GM10248 (cell line): ENCODE measurements around the gene KTN1.

Experiments used
- CTCF ChIA-PET: fragments of 300-600 bp; sonication (Branson Sonifier 250); formaldehyde crosslinking; extraction: SDS; loops from one replicate; lab custom pipeline; 2021; ENCODE audit warnings: antibody characterized with exemption; lab: Yijun Ruan, JAX
- POLR2A ChIA-PET: fragments of 350-650 bp; sonication (Branson Sonifier 250); formaldehyde crosslinking; extraction: SDS; loops from one replicate; lab custom pipeline; 2020; ENCODE audit warnings: antibody characterized with exemption; lab: Yijun Ruan, JAX
- DNase-seq: peaks from one replicate; pipeline ENCODE4 v3.0.0; 2012; ENCODE audit errors: extremely low spot score
- TF ChIP-seq, protein P1 (sequence below): IDR thresholded peaks from 2 replicates; pipeline ENCODE4 v1.5.1; 2012; ENCODE audit warnings: mild to moderate bottlenecking, low read depth; ENCODE audit errors: extremely low read depth, missing control alignments, control extremely low read depth

Gene KTN1

DNA sequence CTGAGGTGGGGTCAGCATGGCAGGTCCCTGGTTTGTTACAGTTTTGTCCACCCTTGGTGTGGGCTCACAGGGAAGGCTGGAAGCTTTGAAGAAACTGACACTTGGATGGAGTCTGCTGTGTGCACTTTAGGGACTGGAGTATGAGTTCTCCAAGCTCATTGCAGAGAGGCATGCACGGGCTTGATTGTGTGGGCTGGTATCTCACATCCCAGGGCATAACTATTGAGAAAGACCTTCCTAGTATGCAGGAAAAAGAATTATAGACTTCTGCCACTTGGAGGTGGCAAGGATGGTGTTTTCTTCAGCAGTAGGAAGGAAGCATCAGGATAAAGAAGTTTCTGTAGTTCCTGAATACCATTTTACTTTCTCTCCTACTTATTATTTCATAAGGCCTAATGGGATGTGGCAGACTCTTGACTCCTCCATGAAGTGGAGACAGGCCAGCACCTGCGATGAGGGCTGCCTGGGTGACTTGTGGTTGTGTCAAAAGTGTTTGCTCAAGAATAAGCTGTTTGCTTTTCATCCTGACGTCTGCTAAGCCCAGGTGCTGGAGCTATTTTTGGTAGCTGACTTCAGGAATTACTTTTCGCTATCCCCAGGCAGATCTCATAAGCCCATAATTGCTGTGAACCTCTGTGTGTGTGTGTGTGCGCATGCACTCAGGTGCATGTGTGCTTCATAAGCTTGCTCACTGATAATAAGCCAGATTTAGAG, 125.8 kb downstream of the KTN1 start:
- DNase-seq: no peak
- ChIA-PET CTCF (interaction anchor here (0.8 to 2.3 kb wide), 9 partner anchors 11 to 785 kb away, joined by 3 to 8 read pairs (median 4); no protein-coding TSS in a partner anchor), POLR2A (no interaction called here)
- TF ChIP-seq, protein P1, sequence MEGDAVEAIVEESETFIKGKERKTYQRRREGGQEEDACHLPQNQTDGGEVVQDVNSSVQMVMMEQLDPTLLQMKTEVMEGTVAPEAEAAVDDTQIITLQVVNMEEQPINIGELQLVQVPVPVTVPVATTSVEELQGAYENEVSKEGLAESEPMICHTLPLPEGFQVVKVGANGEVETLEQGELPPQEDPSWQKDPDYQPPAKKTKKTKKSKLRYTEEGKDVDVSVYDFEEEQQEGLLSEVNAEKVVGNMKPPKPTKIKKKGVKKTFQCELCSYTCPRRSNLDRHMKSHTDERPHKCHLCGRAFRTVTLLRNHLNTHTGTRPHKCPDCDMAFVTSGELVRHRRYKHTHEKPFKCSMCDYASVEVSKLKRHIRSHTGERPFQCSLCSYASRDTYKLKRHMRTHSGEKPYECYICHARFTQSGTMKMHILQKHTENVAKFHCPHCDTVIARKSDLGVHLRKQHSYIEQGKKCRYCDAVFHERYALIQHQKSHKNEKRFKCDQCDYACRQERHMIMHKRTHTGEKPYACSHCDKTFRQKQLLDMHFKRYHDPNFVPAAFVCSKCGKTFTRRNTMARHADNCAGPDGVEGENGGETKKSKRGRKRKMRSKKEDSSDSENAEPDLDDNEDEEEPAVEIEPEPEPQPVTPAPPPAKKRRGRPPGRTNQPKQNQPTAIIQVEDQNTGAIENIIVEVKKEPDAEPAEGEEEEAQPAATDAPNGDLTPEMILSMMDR: no peak

DNA sequence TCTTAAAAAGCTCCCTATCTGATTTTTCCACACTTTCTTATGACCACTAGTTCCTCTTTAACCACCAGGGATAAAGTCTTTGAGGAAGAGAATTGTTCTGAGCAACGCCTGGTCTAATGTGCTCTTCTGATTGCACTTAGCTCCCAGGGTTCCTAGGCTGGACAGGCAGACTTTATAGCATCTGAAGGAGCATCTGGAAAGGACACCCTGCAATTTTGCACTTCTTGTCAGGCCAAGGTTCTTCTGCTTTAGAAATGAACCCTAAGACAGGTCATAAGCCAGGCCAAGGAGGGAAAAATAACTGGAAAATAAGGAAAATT, 126.3 kb downstream of the KTN1 start:
- DNase-seq: no peak
- TF ChIP-seq, protein P1: no peak
- ChIA-PET CTCF (interaction anchor here (0.8 to 2.3 kb wide), 8 partner anchors 10 to 784 kb away, joined by 3 to 8 read pairs (median 4); no protein-coding TSS in a partner anchor), POLR2A (no interaction called here)

DNA sequence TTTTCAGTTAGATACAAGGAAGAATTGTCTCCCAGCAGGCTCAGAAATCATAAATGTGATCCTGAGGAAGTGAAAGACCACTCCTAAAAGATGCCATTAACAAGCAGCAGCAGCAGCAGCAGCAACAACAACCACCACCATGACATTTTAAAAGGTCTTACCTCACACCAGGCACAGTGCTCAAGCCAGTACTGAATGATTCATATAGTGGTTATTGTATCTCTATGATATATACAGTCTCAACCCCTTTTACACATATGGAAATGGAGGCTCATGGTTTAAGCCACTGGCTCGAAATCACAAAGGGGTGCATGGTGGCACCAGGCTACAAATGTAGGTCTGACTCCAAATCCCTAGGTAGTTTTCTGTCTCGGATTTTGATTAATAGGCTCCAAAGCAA, 126.9 kb downstream of the KTN1 start:
- DNase-seq: no peak
- ChIA-PET CTCF (interaction anchor here (0.6 to 2.3 kb wide), 5 partner anchors 10 to 768 kb away, joined by 3 to 5 read pairs (median 4); no protein-coding TSS in a partner anchor), POLR2A (no interaction called here)
- TF ChIP-seq, protein P1: no peak

DNA sequence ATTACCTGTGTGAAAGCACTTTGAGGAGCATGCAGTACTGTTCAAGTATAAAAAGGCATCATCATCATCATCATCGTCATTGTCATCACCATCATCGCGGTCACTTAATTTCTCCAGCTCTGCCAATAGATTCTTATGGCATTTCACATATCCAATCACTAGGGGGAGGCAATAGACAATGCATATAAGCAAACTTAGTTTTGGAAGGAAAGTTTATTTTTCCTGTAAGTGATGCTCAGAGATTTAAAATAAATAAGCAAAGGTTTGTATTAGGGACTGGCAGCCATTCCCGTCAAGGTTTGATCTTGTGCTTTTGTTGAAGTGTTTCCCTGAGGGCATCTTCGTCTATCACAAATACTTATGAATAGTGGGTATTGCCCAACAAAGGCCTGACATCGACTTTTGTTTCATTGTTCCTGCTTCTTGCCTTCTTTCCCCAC, 127.4 kb downstream of the KTN1 start:
- ChIA-PET POLR2A (no interaction called here), CTCF (interaction anchor here (0.6 to 2.3 kb wide), 5 partner anchors 9 to 767 kb away, joined by 3 to 5 read pairs (median 4); no protein-coding TSS in a partner anchor)
- TF ChIP-seq, protein P1: peak; percentile 65
- no peak for DNase-seq

DNA sequence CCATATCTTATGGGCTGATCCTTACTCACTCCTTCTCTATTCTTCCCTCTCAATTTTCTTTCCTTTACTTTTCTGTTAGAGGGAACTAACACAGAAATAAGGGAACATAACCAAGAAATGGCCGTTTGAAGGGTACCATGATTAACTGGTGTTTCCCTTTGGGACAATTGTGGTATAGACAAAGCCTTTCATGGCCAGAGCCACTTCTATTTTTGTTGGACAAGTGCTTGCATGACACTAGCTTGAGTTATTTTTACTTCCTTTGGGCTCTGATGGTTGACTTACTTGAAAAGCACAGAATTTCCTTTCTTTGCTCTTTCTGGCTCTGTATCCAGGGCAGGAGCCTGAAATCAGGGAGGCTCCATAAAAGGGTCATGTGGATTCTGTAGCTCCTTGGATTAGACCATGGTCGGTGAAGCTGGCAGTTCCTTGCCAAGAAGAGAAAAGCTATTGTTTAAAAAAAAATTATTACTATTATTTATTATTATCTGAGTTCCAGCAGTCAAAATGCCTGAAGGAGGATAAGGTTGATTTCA, 130.6 kb downstream of the KTN1 start:
- POLR2A ChIA-PET: no interaction called here
- TF ChIP-seq, protein P1: no peak
- CTCF ChIA-PET: interaction anchor here (1.7 kb wide), 1 partner anchor 21 kb away, joined by 4 read pairs; no protein-coding TSS in a partner anchor
- DNase-seq: no peak

DNA sequence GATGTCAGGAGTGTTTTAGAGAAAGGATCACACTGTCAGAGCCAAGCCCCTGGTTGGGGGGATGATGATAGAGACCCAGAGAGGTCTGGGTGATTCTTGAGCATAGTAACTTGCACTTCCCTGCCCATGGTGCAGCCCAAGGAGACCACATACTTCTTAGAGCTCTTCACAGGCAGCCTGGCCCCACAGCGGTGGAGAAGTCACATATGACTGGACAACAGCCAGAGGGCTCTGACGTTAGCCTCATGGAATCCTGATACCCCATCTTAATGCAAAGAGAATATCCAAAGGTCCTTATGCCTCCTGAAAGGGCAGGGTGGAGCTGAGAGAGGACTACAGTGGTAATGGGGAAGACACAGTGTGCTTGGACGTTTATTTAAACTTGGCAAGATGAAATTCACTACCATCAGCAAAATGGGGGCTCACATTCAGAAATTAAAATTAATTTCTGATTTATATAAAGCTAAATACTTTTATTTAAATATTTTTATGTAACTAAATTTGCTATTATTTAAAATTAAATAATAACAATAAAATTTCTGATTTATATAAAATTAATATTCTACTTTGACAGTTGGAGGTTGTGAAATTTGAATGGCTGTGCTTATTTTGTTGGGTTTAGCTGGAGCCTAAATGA, 131.3 kb downstream of the KTN1 start:
- TF ChIP-seq, protein P1: no peak
- DNase-seq: no peak
- POLR2A ChIA-PET: no interaction called here
- CTCF ChIA-PET: interaction anchor here (1.7 kb wide), 1 partner anchor 21 kb away, joined by 4 read pairs; no protein-coding TSS in a partner anchor
